Eye (tissue), 1 donor: ENCODE results near the gene NRL.
A peak's percentile ranks its signal among the peaks of the same experiment; 100 is the strongest.

Experiments
- DNase-seq: peaks from one replicate; pipeline ENCODE4 v3.0.0-alpha.2; 2015

NRL gene

GRCh38 chr14:24143511-24143910 is 28.8 kb upstream of the NRL start:
- no peak for DNase-seq

GRCh38 chr14:24141097-24141880 is 26.5 kb upstream of the NRL start, which contains the start of gene EMC9:
Gene EMC9, minus strand, starts transcription at chr14:24141591. Its CDS starts 287 bp downstream, at chr14:24141304.
- DNase-seq: peak; percentile 100

DNA sequence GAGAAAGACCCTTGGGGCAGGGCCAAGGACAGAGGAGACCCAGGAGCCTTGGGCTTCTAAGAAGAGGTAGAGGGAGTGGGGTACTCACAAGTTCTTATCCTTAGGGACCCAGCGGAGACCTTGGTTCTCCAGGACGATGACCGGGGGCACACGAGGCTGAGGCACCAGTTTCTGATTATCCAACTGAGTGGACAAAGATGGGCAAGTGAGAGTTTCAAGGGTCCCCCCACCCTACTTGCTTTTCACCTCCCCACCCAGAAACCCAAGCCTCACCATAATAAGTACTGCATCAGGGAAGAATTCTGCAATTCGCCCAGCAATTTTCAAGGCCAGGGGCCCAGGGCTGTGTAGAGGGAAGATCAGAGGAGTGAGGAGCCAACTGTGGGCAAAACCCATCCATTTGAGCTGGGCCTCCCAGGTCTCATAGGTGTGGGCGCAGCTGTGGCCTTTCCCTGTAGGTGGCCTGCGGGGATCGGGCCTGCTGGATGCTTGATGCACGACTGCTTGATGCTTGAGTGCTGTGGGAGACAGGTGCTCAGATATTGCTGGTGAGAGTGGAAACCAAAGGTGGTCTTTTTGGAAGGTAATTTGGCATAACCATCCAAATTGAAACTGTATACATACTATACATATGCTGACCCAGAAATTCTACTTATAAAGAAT is 24.7 kb upstream of the NRL start:
- no peak for DNase-seq

- DNase-seq: no peak
These were observed 23.9 kb upstream of the NRL start for GRCh38 chr14:24138396-24139271.

DNA sequence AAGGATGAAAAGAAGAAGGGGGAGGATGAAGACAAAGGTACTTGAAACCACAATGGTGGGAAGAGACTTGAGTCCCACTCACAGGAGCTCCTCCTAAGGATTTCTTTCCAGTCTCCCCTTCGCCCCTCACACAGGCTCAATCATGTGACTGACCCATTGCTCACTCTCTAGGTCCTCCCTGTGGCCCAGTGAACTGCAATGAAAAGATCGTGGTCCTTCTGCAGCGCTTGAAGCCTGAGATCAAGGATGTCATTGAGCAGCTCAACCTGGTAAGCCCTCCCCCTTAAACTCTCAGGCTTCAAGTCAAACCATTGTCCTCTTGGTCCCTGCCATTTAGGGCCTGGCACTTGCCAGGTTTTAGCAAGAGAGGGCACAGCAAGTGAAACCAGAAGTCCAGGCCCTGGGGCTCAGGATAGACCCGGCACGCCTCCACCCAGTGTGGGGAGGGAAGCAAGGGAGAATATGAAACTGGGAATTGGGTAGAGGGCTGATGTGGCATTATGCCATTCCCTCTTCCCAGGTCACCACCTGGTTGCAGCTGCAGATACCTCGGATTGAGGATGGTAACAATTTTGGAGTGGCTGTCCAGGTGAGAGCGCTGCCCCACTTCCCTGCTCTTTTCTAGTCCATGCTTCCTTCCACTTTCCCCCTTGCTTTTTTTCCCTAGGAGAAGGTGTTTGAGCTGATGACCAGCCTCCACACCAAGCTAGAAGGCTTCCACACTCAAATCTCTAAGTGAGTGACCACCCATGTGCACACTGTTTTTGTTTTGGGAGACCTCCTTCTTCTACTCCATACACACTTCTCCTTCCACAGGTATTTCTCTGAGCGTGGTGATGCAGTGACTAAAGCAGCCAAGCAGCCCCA is 23.0 kb upstream of the NRL start:
- no peak for DNase-seq

- peak; percentile 28 for DNase-seq
These were observed 22.2 kb upstream of the NRL start for GRCh38 chr14:24136684-24137528.

- peak; percentile 94 for DNase-seq
These were observed 21.3 kb upstream of the NRL start, which contains the start of gene PSME1 for GRCh38 chr14:24135834-24136683. Gene PSME1, plus strand, starts transcription at chr14:24136194. Its CDS starts 69 bp downstream, at chr14:24136263.

DNA sequence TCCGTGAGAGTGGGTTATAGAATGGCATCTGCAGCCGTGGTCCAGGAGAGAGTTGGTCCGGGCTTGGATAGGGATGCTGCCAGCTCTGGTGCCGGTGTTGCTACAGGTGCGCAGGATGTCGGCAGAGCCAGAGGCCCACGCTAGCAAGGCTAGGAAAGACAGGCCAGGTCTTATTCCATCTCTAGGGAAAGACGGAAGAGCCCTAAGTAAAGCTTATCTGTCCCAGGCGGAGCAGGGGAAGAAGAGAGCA is 20.8 kb upstream of the NRL start:
- DNase-seq: no peak

DNA sequence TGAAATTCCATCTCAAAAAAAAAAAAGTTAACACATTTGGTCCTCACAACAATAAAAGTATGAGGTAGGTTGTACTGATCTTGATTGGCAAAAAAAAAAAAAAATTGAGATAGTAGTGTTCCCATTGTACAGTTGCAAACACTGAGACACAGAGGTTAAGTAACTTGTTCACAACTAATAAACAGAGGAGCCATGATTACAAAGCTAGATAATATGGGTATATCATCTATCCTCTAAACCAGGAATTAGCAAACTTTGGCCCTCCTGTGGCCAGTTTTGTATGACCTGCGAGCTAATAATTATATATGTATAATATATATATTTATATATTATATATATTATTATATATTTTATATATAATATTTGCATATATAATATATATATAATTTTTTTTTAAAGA is 19.0 kb upstream of the NRL start:
- DNase-seq: no peak

- no peak for DNase-seq
These were observed 18.2 kb upstream of the NRL start for GRCh38 chr14:24132976-24133375.

DNA sequence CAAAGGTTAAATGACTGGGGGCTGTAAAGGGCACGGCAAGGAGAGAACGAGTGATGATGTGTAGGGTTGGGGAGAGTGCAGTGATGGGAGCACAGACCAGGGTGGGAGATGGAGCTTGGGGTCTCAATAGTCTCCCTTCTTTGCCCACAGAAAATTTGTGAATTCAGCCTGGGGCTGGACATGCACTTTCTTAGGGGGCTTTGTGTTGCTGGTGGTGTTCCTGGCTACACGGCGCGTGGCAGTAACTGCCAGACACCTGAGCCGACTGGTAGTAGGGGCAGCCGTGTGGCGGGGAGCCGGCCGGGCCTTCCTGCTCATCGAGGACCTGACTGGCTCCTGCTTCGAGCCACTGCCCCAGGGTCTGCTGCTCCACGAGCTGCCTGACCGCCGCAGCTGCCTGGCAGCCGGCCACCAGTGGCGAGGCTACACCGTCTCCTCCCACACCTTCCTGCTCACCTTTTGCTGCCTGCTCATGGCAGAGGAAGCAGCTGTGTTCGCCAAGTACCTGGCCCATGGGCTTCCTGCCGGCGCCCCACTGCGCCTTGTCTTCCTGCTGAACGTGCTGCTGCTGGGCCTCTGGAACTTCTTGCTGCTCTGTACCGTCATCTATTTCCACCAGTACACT is 17.4 kb upstream of the NRL start:
- DNase-seq: no peak

DNA sequence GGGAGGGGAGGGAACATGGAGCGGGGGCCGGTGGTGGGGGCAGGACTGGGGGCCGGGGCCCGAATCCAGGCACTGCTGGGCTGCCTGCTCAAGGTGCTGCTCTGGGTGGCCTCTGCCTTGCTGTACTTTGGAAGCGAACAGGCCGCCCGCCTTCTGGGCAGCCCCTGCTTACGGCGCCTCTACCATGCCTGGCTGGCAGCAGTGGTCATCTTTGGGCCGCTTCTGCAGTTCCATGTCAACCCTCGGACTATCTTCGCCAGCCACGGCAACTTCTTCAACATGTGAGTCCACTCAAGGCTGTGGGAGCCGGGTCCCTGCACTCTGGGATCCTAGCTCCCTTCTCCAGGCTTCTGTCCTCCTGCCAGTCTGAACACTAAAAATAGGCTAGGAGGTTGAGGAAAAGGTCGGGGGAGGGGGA is 16.8 kb upstream of the NRL start:
- DNase-seq: no peak

DNA sequence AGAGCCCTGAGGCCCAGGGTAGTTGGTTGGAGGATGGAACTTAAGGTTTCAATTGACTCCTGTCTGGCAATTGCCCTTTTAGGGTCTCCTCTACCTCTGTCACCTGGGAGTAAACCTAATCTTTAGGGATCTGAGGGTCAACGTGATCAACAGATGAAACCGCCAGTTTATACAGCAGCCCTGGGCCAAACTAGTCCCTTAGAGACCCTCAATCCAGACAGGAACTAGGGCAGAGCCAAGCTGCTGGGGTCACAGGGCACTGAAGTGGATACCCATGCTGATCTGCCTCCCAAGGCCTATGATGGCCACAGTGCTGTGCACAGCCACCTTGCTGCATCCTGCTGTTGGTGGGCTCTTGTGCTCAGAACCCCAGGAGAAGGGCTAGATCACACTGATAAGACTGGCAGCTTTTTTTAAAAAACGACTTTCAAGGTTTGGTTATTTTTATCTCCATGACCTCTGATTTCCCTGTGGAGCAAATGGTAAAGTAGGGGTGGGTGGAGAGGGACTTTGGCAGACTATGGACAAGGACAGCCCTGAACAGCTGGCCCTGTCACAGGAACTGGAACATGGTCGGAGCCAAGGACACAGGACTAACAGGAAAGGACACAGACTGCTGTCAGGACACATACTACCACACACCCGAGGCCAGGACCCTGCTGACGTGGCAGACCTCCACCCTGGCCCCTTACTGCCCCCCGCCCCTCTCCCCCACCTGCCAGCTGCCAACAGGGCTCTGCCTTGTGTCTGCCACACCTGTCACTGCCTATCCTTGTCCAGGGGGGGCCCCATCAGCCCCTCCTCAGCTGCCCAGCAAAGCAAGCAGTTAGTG is 16.2 kb upstream of the NRL start:
- DNase-seq: peak; percentile 10

DNA sequence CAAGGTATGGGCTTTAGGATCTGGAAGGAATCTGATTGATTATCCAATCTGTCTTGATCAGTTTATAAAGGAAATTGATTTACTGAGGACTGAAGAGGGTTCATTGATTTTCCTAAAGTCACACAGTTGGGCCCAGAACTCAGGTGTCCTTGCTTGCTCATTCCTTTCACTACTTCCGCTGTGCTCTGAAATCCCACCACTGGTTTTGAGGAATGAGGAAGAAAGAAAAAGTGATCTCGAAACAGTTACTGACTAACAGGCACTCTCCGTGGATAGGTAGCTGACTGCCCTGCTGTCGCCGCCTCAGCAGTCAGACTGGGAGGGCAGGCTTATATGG is 15.6 kb upstream of the NRL start, which contains the start of gene FITM1:
FITM1 (plus strand) TSS at position 280 of the 337 bp plus-strand sequence. CDS start 905 bp downstream, outside the sequence.
- DNase-seq: no peak

GRCh38 chr14:24129410-24129998 is 14.8 kb upstream of the NRL start:
- no peak for DNase-seq

DNA sequence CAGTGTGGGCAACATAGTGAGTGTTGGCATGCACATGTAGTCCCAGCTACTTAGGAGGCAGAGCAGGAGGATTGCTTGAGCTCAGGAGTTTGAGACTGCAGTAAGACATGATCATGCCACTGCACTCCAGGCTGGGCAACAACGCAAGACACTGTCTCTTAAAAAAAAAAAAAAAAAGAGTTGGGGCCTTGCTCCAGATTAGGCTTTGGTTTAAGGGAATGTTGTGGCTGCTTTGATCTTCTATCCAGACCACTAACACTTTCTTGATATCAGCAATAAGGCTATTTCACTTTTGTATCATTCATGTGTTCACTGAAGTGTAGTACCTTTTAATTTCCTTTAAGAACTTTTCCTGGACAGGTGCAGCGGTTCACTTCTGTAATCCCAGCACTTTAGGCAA is 12.9 kb upstream of the NRL start:
- no peak for DNase-seq

DNA sequence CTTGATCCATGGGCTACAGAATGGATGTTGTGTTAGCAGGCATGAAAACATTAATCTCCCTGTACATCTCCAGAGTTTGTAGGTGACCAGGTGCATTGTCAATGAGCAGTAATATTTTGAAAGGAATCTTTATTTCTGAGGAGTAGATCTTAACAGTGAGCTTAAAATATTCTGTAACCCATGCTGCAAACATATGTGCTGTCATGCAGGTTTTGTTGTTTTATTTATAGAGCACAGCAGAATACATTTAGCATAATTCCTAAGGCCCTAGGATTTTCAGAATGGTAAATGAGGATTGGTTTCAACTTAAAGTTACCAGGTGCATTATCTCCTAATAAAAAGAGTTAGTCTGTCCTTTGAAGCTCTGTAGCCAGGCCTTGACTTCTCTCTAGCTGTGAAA is 12.2 kb upstream of the NRL start:
- no peak for DNase-seq
